Activated T-helper 2 cell treated with anti-CD3 and anti-CD28 coated beads, Interferon-gamma antibody, Interleukin-2, Interleukin-4, amounts not matched to agents 10 μg/mL and 5 μg/mL and 100 μg/mL, durations not matched to agents 14 hours and 24 hours and 36 hours (primary cell): Measurements from ENCODE around the gene DDAH1. TPM values are rescaled to one million over a fixed set of nuclear protein-coding genes. Genes with fewer than 3 reads are reported as not detected.

Source experiments
- DNase-seq: peaks from one replicate; pipeline ENCODE4 v3.0.0; 2021; ENCODE audit warnings: low spot score
- H3K27ac Mint-ChIP-seq: one replicate; pipeline ENCODE4 v1.8.0; 2021; ENCODE audit warnings: mixed read lengths
- H3K27me3 Mint-ChIP-seq: one replicate; pipeline ENCODE4 v1.8.0; 2021; ENCODE audit warnings: low read depth, mixed read lengths
- H3K36me3 Mint-ChIP-seq: one replicate; pipeline ENCODE4 v1.8.0; 2021; ENCODE audit warnings: low read depth, mixed read lengths
- H3K4me1 Mint-ChIP-seq: one replicate; pipeline ENCODE4 v1.8.0; 2021; ENCODE audit warnings: low read depth, mixed read lengths
- H3K4me3 Mint-ChIP-seq: one replicate; pipeline ENCODE4 v1.8.0; 2021; ENCODE audit warnings: low read depth, mild to moderate bottlenecking, moderate library complexity, mixed read lengths
- H3K9me3 Mint-ChIP-seq: one replicate; pipeline ENCODE4 v1.8.0; 2021; ENCODE audit warnings: mixed read lengths
- intact Hi-C: fragments of 100-400 bp; cut with micrococcal nuclease; formaldehyde crosslinking; loops from one replicate; pipeline ENCODE4 v1.15.1; 2023
- total RNA-seq: library from RNA; stranded (reverse); gene quantifications from 2 replicates; pipeline ENCODE4 v1.2.3, GENCODE V29; 2022

Gene DDAH1
- total RNA-seq, 1 donor from 2014 or later = not detected

DNA sequence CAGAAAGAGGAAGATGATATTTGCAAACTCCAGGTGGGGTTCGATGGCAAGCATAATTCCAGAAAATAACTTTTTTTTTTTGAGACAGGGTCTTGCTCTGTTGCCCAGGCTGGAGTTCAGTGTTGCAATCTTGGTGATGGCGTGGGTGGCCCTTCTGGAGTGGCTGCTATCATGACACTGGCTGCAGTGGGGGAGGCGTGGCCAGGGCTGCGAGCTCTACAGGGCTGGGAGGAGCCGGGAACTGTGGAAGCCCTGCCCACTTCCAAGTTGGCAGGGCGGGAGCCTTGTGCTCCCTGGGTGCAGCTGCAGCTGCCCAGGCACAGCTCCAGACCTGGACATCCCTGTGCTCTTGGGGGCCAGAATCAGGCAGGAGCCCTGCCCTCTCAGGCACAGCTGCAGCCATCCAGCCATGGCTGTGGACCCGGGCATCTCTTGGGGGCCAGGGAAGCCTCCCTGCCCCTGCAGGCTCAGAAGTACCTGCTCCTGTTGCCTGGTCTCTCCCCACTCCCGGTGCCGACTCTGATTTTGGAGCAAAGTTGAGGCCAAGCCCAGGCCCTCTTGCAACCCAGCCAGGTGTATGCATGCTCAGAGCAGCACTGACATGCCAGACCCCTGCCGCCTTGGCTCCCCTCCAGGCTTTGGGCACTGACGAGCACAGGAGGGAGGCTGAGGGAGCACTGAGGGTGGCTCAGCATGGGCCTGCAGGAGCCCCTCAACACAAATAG lies 181.3 kb downstream of the DDAH1 start:
- Mint-ChIP-seq H3K27ac (no peak overlapping the region), H3K4me1 (peaks cover 12% of the 10 kb centered on the region), H3K9me3 (no peaks in the 10 kb centered on the region), H3K27me3 (peaks cover 36% of the 10 kb centered on the region), H3K36me3 (no peaks in the 10 kb centered on the region), H3K4me3 (no peak overlapping the region)
- DNase-seq = no peak
- intact Hi-C loops = no loop called here

DNA sequence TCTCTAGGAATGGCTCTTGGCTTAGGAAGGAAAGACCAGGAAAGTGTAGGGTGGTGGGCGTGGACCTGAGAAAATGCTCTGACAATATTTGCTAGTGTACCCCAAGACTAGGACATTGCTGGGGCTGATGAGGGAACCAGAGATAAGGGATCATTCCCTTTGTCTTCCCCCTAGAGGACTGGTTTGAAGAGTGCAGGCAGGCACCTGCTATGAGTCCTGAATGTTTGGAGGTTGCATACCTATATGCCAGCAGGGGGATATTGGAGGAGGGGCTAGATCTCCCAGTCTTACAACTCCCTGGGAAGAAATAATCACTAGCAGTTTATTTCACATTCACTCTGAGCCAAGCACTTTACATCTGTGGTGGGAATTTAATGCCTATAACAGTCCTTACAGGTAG lies 182.5 kb downstream of the DDAH1 start:
- peaks cover 36% of the 10 kb centered on the region for H3K27me3 Mint-ChIP-seq
- no peaks in the 10 kb centered on the region for H3K36me3 Mint-ChIP-seq
- peaks cover 14% of the 10 kb centered on the region for H3K4me1 Mint-ChIP-seq
- H3K27ac Mint-ChIP-seq = no peak overlapping the region
- H3K4me3 Mint-ChIP-seq = no peak overlapping the region
- no peaks in the 10 kb centered on the region for H3K9me3 Mint-ChIP-seq
- intact Hi-C loops = no loop called here
- DNase-seq = no peak

DNA sequence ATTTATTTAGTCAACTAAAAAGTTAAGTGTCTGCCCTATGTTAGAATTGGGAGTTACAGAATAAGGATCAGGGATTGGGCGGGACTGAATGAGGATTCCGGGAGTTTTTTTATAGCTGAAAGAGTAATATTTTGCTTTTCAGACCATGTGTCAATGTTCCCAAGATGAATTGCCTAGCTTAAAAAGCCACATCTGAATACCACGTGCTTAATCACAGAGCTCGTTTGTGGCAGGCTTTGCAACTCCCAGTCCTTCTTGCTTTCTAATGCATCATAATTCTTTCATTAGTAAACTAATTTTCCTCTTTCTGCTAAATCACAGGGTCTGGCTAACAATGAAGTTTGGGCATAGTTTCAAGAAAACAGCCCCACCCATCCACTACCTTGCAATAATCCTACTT lies 184.3 kb downstream of the DDAH1 start:
- no peak for DNase-seq
- Mint-ChIP-seq H3K36me3 (no peaks in the 10 kb centered on the region), H3K27me3 (peaks cover 24% of the 10 kb centered on the region), H3K27ac (no peak overlapping the region), H3K4me3 (no peak overlapping the region), H3K9me3 (no peaks in the 10 kb centered on the region), H3K4me1 (peaks cover 18% of the 10 kb centered on the region)
- intact Hi-C loops = no loop called here

DNA sequence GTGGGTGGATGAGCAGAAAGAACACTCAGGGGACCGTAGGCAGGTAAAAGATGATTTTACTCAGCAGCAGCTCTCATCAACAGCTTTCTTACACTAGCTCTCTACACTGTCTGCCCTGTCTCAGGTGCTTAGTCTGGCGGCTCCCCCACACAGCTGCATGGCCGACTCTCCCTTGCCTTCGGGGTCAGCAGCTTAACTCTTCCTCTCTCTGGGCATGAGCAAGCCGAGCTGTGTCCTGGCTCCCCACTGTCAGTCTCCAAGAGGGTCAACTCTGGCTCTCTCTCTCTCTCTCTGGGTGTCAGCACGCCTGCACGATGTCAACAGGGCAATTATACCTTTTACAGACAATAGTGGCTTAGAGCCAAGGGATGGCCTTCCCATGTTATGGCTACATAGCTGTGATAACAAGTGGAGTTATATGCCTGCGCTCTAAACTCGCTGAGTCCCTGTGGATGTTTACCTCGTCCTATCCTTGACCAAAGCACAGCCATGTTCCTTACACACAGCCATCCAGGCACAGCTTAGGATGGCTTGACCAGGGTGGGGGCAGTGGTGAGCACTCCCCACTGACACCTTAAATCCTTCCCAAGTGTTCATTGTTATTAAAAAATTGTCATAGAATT lies 185.4 kb downstream of the DDAH1 start:
- peak overlapping the region; percentile 28 for H3K27ac Mint-ChIP-seq
- intact Hi-C loops = loop anchor here (1.0 to 10.0 kb wide), 8 partner anchors 19 to 1132 kb away; partner anchors contain the start of genes CTBS, GNG5, ODF2L and SPATA1
- H3K4me3 Mint-ChIP-seq = peak overlapping the region; percentile 15
- peaks cover 23% of the 10 kb centered on the region for H3K27me3 Mint-ChIP-seq
- DNase-seq = no peak
- peaks cover 7% of the 10 kb centered on the region for H3K36me3 Mint-ChIP-seq
- no peaks in the 10 kb centered on the region for H3K9me3 Mint-ChIP-seq
- H3K4me1 Mint-ChIP-seq = peaks cover 28% of the 10 kb centered on the region

DNA sequence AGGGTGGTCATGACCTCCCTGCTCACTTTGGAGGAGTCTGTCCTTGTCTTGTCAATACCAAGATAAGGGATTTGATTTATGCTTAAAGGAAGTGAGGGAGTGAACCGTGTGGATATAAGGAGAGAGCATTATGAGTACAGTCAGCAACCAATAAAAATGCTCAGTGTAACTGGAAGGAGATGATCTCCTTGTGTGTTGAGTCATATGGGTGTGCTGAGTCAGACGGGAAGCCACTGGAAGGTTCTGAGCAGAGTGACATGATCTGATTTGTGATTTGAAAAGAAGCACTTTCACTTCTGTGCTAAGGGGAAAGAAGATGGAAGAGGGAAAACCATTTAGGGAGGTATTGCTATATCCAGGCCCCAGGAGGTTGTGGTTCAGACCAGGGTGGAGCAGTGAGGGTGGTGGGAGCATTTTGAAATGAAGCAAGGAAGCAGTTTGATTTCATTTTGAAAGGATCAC lies 186.1 kb downstream of the DDAH1 start:
- H3K9me3 Mint-ChIP-seq = no peaks in the 10 kb centered on the region
- H3K4me3 Mint-ChIP-seq = peak overlapping the region; percentile 15
- H3K27me3 Mint-ChIP-seq = peaks cover 23% of the 10 kb centered on the region
- DNase-seq = peak; percentile 30
- intact Hi-C loops = loop anchor here (1.0 to 10.0 kb wide), 8 partner anchors 19 to 1132 kb away; partner anchors contain the start of genes CTBS, GNG5, ODF2L and SPATA1
- H3K36me3 Mint-ChIP-seq = peaks cover 12% of the 10 kb centered on the region
- H3K4me1 Mint-ChIP-seq = peaks cover 34% of the 10 kb centered on the region
- peak overlapping the region; percentile 28 for H3K27ac Mint-ChIP-seq

DNA sequence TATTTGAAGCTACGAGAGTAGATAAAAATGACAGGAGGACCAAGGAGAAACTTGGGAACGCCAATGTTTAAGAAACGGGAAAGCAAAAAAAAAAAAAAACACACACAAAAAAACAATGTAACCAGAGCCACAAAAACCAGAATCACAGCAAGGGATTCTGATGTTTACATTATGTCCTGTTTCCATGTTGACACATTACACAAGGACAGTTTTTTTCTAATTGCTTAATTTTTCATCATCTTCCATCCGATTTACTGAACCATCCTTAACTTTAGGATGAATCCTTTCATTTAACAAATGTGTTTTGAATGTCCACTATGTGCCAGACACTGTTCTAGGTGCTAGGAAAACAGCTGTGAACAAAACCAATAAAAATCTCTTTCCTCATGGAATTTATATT lies 187.2 kb downstream of the DDAH1 start:
- Mint-ChIP-seq H3K36me3 (peaks cover 23% of the 10 kb centered on the region), H3K9me3 (no peaks in the 10 kb centered on the region), H3K27me3 (peaks cover 21% of the 10 kb centered on the region), H3K4me1 (peaks cover 45% of the 10 kb centered on the region), H3K27ac (no peak overlapping the region), H3K4me3 (no peak overlapping the region)
- intact Hi-C loops = loop anchor here (2.0 to 10.0 kb wide), 8 partner anchors 43 to 1131 kb away; partner anchors contain the start of genes CTBS, GNG5, ODF2L and SPATA1
- no peak for DNase-seq

DNA sequence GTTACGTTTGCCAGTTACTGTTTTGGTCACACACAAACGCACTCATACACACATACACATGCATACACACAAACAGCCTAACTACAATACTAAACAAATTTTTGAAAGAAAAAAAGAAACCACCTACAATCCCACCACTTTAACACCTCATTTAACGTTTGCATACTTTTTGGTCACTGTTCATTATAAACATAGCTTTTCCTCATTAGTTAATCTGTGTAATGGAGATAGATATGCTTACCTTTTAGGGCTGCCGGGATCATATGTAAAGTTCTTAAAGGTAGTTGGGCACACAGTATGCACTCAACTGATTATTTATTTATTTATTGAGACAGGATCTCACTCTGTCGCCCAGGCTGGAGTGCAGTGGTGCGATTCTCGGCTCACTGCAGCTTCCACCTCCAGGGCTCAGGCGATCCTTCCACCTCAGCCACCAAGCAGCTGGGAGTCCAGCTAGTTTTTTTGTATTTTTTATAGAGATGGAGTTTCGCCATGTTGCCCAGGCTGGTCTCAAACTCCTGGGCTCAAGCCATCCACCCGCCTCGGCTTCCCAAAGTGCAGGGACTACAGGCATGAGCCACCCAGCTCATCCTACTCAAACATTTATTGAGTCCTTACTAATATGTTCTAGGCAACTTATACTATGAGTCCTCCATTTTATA lies 187.8 kb downstream of the DDAH1 start:
- H3K27me3 Mint-ChIP-seq = peaks cover 17% of the 10 kb centered on the region
- intact Hi-C loops = loop anchor here (1.0 to 10.0 kb wide), 8 partner anchors 18 to 1130 kb away; partner anchors contain the start of genes C1orf52, CTBS, GNG5 and ODF2L
- peaks cover 26% of the 10 kb centered on the region for H3K36me3 Mint-ChIP-seq
- peak overlapping the region; percentile 76 for H3K27ac Mint-ChIP-seq
- peaks cover 45% of the 10 kb centered on the region for H3K4me1 Mint-ChIP-seq
- no peak for DNase-seq
- H3K4me3 Mint-ChIP-seq = peak overlapping the region; percentile 83
- no peaks in the 10 kb centered on the region for H3K9me3 Mint-ChIP-seq

DNA sequence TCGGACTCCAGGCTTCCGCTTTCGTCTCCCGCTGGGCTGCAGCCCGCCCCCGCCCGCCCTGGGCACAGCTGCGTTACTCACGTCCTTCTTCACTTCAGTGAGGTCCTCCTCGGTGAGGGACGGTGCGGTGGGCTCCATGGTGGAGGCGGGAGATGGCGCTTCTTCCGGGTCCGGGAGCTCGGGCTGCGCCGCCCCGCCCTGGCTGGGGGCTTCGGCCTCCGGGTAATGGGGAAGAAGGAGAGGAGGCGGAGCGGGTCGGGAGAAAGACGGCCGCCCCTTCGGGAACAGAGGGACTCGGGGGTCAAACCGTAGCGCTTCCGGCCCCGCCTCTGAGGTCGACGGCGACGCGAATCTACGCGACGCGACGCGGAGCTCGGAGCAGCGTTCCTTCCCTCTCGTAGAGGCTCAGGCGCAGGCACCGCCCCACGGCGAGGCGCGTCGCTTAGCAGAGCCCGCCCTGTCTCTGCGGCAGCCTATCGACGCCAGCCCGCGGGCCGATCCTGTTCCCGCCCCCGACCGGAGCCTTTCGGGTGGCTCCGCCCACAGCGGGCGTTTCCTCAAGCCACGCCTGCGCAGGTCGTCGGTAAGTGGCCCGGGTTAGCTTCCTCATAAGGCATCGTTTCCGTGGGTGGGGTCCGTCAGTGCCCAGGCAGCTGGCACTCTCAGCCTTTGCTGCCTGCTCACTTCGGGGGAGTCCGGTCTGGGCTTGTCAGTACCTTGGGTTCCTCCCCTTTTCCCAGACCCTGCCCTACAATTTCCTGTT lies 188.6 kb downstream of the DDAH1 start, which contains the start of gene BCL10:
Gene BCL10 (minus strand): TSS at position 418 of the 763 bp plus-strand sequence. CDS start 280 bp downstream, at position 138.
- intact Hi-C loops = loop anchor here (1.0 to 10.0 kb wide), 8 partner anchors 17 to 1129 kb away; partner anchors contain the start of genes C1orf52, CTBS, GNG5 and ODF2L
- Mint-ChIP-seq H3K36me3 (peaks cover 31% of the 10 kb centered on the region), H3K27ac (peak within 1 kb of the TSS; percentile 87), H3K4me1 (peaks cover 47% of the 10 kb centered on the region), H3K9me3 (no peaks in the 10 kb centered on the region), H3K27me3 (peaks cover 12% of the 10 kb centered on the region), H3K4me3 (peak within 1 kb of the TSS; percentile 83)
- DNase-seq = peak; percentile 98

DNA sequence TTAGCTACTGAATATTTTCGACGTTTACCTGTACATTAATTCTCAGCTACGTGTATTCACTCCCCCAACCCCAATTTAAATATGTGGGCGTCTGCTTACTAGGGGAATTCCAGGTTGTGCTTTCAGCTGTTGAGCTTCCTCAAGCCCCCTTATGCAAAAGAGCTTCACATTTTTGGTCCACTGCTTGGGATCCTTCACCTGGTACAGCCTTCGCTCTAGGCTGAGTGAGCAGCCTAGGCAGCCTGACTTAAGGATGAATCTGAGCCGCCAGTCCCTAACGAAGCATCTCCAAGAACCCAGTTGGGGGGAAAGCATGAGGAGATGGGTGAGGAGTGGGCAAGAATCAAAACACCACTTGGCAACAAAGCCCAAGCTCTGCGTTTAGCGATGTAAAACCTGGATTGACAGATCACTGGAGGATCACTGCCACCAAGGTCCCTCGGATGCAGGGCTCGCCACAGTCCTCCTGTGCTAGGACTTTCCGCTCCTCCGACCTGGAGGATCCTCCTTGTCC lies 189.2 kb downstream of the DDAH1 start:
- Mint-ChIP-seq H3K4me3 (peak overlapping the region; percentile 83), H3K36me3 (peaks cover 37% of the 10 kb centered on the region), H3K9me3 (no peaks in the 10 kb centered on the region), H3K27ac (peak overlapping the region; percentile 87), H3K27me3 (peaks cover 6% of the 10 kb centered on the region), H3K4me1 (peaks cover 52% of the 10 kb centered on the region)
- no peak for DNase-seq
- intact Hi-C loops = loop anchor here (1.0 to 10.0 kb wide), 8 partner anchors 16 to 1128 kb away; partner anchors contain the start of genes C1orf52, CTBS, GNG5 and ODF2L

DNA sequence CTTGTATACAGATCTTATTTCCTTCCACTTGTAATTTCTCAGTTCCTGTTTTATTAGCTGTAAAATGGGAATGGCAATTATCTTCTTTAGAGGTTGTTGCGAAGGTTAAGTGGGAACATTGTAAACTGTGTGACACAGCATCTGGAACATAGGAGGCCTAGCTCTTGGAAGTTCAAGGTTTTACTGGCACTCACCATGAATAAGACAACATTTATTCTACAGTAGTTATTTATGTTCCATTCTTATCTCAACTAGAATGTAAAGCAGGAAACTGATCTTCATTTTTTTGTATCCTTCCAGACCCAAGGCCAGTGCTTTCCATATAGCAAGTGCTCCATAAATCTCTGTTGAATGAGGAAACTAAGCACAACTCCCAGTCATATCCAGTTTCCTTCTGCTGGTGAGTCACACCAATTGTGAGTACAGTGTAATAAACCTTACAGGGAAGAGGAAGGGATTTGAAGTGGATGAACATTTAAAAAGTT lies 189.9 kb downstream of the DDAH1 start:
- intact Hi-C loops = loop anchor here (5.0 to 10.0 kb wide), 6 partner anchors 213 to 1128 kb away; partner anchors contain the start of genes CTBS, GNG5, ODF2L and SPATA1
- Mint-ChIP-seq H3K4me3 (peak overlapping the region; percentile 83), H3K36me3 (peaks cover 42% of the 10 kb centered on the region), H3K4me1 (peaks cover 52% of the 10 kb centered on the region), H3K27me3 (peaks cover 5% of the 10 kb centered on the region), H3K9me3 (no peaks in the 10 kb centered on the region), H3K27ac (peak overlapping the region; percentile 87)
- no peak for DNase-seq

DNA sequence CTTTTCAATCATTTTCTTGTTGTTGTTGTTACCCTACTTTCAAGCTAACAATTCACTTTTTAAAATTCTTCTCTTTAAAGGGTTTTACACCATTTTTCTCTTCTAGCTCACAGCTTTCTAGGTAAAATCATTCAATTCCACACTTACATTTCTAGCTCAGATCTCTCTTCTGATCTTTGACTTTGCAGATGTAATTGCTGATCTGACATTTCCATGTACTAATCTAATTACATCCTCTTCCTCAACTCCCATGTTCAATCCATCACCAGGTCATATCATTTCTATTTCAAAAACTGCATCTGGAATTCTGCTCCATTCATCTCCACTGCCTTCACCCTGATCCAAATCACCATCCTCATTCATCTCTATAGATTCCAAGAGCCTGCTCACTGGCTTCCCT lies 191.6 kb downstream of the DDAH1 start:
- peaks cover 51% of the 10 kb centered on the region for H3K36me3 Mint-ChIP-seq
- peaks cover 39% of the 10 kb centered on the region for H3K4me1 Mint-ChIP-seq
- H3K4me3 Mint-ChIP-seq = no peak overlapping the region
- H3K9me3 Mint-ChIP-seq = no peaks in the 10 kb centered on the region
- no peak overlapping the region for H3K27ac Mint-ChIP-seq
- H3K27me3 Mint-ChIP-seq = no peaks in the 10 kb centered on the region
- intact Hi-C loops = loop anchor here (10.0 kb wide), 1 partner anchor 579 kb away; the partner anchor contains the start of gene SSX2IP
- no peak for DNase-seq
